AG04449 (cell line): ENCODE results near the gene HOXB1.

Source experiments
- CTCF ChIA-PET: fragments of 350-600 bp; formaldehyde crosslinking; extraction: SDS; loops from one replicate; lab custom pipeline; 2021; ENCODE audit warnings: antibody characterized with exemption; lab: Yijun Ruan, JAX
- POLR2A ChIA-PET: fragments of 400-600, 350-600 bp; formaldehyde crosslinking; extraction: SDS; loops from one replicate; lab custom pipeline; 2020; ENCODE audit warnings: antibody characterized with exemption, inconsistent platforms; lab: Yijun Ruan, JAX
- DNase-seq: peaks from one replicate; pipeline ENCODE4 v3.0.0-alpha.2; 2010; ENCODE audit warnings: low read depth, low spot score
- H3K4me3 ChIP-seq: 2 replicates; pipeline ENCODE4 v1.5.1; 2011; ENCODE audit warnings: low read depth, mild to moderate bottlenecking, control low read depth, low read length
- CTCF ChIP-seq: IDR thresholded peaks from one replicate; pipeline ENCODE4 v1.5.1; 2011; ENCODE audit warnings: mild to moderate bottlenecking, moderate library complexity, low read length, control low read depth, inconsistent platforms; ENCODE audit not compliant: insufficient read depth; ENCODE audit errors: missing control alignments

The HOXB1 gene

GRCh38 chr17:48568499-48569239, 37.9 kb upstream of the HOXB1 start:
- TF ChIP-seq CTCF, result no peak
- H3K4me3 ChIP-seq, result peak overlapping the region; percentile 29
- no peak for DNase-seq
- ChIA-PET CTCF (interaction anchor here (0.7 to 3.6 kb wide), 10 partner anchors 8 to 261 kb away, joined by 3 to 22 read pairs (median 3); no protein-coding TSS in a partner anchor), POLR2A (interaction anchor here (0.6 to 2.3 kb wide), 4 partner anchors 12 to 26 kb away, joined by 3 to 17 read pairs (median 4); no protein-coding TSS in a partner anchor)

DNA sequence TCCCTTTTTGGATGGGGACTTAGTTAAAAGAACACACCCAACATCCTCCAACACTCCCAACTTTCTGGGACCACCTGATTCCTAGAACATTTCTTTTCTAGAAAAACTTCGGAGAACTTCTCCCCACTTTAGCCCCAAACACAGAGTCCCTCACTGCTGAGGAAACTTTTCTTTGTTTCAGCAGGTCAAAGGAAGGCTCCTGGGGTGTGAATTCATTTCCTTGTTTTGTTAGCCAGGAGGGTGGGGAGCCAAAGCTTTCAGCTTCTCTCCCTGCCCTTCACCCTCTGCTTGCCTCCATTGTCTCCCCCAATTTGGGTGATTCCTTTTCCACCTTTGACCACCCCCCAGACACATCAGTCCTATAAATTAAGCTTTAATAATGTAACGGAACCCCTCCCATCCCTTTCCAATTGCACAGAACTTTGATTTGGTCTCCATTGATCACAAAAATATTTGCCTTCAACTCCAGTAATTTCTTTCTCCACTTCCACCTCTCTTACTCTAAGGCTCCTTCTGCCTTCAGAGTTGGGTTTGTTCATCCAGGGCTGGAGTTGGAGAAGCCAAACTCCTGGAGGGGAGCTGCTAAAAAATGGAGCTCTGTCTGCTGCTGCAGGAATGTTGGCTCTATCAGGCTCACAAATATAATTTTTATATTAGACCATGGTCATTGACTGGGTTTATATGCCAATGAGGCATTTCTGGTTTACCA, 37.0 kb upstream of the HOXB1 start:
- TF ChIP-seq CTCF, result no peak
- POLR2A ChIA-PET, result interaction anchor here (0.6 to 1.9 kb wide), 5 partner anchors 9 to 25 kb away, joined by 3 to 7 read pairs (median 4); no protein-coding TSS in a partner anchor
- DNase-seq, result no peak
- CTCF ChIA-PET, result interaction anchor here (0.7 to 3.6 kb wide), 9 partner anchors 8 to 260 kb away, joined by 3 to 22 read pairs (median 3); no protein-coding TSS in a partner anchor
- no peak overlapping the region for H3K4me3 ChIP-seq

DNA sequence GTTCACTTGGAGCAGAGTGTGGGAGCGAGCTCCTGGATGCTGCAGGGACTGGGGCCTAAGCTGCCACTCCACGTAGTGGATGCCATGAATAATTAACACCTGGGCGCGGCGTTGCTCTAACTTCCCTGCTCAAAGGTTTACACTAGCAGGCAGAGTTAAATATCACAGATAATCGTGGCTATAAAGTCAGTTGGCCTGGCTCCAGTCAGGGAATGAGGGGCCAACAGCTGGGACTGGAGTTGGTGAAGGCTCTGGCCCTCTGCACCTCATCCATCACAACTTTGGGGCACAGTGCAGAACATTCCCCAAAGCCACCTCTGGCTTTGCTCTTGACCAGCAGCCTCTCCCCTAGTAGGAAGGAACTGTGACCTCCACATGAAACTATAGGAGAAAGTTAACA, 36.4 kb upstream of the HOXB1 start:
- CTCF ChIA-PET, result interaction anchor here (1.0 to 3.6 kb wide), 7 partner anchors 9 to 259 kb away, joined by 3 to 22 read pairs (median 4); no protein-coding TSS in a partner anchor
- no peak for TF ChIP-seq CTCF
- no peak for DNase-seq
- POLR2A ChIA-PET, result interaction anchor here (1.1 to 1.9 kb wide), 5 partner anchors 10 to 23 kb away, joined by 3 to 7 read pairs (median 4); partner anchors contain the start of gene HOXB3
- no peak overlapping the region; the same call in 1 of the 2 replicates for H3K4me3 ChIP-seq

DNA sequence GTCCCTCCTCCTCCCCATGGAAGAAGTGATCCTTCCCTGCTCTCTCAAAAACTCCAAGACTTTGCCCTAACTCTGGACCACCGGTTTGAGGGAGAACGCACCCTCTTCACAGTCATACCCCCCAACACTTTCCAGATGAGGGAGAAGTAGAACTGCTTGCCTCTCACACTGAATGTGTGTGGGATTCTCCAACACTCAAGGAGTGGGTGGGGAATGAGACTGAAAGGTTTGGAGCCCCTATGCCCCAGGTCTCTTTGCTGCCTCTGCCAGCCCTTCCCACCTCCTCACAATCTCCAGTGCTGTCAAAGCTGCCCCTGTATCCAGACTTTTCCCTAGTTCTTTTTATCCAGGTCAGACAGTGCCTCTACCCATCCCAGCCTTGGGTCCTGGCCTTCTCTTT, 35.9 kb upstream of the HOXB1 start:
- TF ChIP-seq CTCF, result no peak
- DNase-seq, result no peak
- no peak overlapping the region for H3K4me3 ChIP-seq
- ChIA-PET CTCF (interaction anchor here (1.9 to 3.6 kb wide), 2 partner anchors 10 to 215 kb away, joined by 4 to 15 read pairs; no protein-coding TSS in a partner anchor), POLR2A (interaction anchor here (1.1 to 1.9 kb wide), 5 partner anchors 8 to 23 kb away, joined by 3 to 7 read pairs (median 3); partner anchors contain the start of gene HOXB3)

- TF ChIP-seq CTCF, result no peak
- CTCF ChIA-PET, result interaction anchor here (3.6 kb wide), 1 partner anchor 215 kb away, joined by 15 read pairs; no protein-coding TSS in a partner anchor
- no peak overlapping the region for H3K4me3 ChIP-seq
- POLR2A ChIA-PET, result interaction anchor here (1.1 to 1.9 kb wide), 4 partner anchors 8 to 24 kb away, joined by 3 to 7 read pairs (median 3); partner anchors contain the start of gene HOXB3
- DNase-seq, result no peak
These were observed 35.3 kb upstream of the HOXB1 start for GRCh38 chr17:48565925-48566710.
